ENCODE results near the gene KRTAP19-6.

DNA sequence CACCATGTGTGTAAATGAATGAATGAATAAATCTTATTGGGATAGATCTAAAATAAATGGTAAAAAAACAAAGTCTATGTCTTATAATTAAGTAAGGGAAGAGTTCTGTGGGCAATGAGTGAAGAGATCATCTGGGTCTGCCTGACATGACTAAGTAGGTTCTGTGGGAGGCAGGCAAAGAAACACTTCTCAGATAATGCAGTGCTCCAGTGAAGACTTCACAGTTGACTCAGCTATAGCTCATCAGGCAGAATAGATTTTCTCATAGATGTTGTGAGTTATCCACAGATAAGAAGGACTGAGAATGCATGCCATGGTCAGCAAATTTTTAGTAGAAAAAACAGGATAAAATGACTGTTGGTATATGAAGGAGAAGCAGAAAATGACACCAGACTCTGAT, 36.1 kb upstream of the KRTAP19-6 start:
- TF ChIP-seq GATA3 (IDR thresholded peaks at IDR 0.05; ENCODE audit: low read depth, low read length) (no peak), GATA2 (IDR thresholded peaks at IDR 0.05; ENCODE audit: low read depth, low read length) (no peak)
